ENCODE results near the gene MYO1D.

MYO1D gene

DNA sequence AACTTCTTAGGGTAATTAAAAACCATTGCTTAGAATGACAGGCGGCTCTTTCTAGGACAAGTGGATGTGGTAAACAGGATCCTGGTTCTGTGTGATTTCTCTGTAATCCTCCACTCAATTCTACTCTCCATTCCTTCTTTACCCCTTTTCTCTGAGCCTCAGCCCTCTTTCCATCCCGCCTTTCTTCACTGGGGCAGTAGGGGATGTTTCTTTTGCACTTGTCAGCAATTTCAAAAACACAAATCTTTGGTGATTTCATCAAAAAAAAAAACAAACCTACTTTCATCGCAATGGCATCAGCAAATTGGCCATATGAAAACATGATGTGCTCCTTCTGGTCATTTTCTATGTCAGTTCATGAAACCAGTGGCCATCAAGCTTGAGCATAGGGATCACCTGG, 285.5 kb downstream of the MYO1D start:
- in situ Hi-C loops (cut with MboI; ENCODE audit: low sequenced_read_pairs) = no loop called here

DNA sequence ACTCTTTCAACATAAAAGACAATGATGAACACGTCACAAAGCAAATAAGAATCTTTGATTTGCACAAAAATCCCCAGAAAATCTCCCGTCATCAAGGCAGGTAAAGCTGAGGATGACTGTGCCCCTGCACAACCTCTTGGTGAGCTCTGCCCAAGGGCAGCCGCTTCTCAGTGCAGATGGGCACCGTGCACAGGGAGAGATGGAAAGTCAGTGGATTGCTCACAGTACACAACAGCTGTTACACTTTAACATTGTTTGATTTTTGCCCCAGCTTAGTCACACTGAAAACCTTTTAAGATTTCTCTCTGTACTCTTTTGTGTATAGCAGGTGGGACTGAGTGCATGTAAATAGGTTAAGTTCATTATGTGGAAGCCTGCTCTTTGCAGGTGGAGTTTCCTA, 285.9 kb downstream of the MYO1D start:
- in situ Hi-C loops (cut with MboI; ENCODE audit: low sequenced_read_pairs) = no loop called here

DNA sequence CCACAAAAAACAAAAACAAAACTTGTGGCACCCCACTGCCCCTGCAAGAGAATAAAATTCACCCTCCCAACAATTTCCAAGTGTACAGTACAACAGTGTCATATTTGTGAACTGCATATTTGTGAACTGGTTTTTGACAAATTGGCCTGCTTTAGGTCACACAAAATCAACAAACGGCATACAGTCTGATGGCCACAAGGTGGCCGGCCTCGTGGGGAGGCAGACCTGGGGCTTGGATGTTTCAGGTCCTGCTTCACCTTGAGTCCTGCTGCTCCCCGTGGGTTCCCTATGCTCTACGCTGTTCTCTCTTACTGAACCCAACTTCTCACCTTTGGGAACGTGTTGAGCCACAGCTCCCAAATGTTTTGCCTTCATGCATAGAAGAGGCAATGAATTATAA, 287.9 kb downstream of the MYO1D start:
- in situ Hi-C loops (cut with MboI; ENCODE audit: low sequenced_read_pairs) = no loop called here

DNA sequence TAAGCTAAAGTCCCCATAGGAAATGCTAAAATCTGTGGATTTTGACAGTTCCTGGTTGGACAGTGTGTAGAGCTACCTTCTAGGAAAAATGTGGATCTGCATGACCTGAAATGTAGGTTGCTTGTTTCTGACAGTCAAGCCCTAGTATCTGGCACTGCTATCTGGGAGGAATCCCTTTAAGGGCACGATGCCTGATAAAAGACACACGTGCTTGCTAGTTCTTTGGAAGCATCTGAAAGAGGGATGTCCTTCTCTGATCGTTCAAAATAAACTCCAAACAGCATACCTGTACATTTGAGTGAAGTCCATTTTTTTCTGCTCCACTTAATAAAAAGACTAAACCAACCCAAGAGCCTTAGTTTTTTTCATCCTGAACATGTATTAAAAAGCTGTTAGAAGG, 288.8 kb downstream of the MYO1D start:
- in situ Hi-C loops (cut with MboI; ENCODE audit: low sequenced_read_pairs) = no loop called here

DNA sequence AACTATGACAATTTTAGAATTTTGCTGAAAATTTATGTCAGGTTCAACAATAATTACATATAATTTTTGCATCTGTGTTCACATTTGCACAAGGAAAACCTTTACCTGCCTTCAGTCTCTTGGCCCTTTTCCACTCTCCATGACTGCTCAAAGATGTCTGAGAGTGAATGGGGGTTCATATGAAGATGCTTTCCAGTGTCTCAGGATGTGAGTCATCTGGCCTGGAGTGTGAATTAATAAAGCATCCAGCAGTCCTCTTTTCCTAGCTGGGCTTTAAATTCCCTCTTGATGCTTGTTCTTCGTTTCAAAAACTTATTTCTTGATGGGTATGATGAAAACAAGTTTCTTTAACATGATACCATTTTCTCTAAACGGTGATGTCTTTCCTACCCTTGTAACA, 290.3 kb downstream of the MYO1D start:
- in situ Hi-C loops (cut with MboI; ENCODE audit: low sequenced_read_pairs) = no loop called here

DNA sequence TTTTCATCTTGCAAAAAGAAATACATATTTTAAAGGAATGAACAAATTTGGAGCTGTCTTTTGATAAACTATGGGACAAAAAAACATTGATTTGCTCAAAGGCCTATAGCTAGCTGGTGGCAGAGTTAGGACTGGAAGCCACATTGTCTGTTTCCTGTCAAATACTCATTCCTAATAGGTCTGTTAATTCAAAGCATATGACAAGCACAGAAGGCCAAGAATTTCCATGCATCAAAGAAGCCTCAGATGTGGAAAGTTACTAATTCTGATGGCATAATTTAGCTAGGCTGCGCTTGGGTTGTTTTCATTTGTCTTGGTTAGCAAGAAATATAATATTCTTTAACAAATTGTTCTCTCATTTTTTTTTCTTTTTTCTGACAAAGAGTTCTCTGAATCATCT, 292.1 kb downstream of the MYO1D start:
- in situ Hi-C loops (cut with MboI; ENCODE audit: low sequenced_read_pairs) = no loop called here

DNA sequence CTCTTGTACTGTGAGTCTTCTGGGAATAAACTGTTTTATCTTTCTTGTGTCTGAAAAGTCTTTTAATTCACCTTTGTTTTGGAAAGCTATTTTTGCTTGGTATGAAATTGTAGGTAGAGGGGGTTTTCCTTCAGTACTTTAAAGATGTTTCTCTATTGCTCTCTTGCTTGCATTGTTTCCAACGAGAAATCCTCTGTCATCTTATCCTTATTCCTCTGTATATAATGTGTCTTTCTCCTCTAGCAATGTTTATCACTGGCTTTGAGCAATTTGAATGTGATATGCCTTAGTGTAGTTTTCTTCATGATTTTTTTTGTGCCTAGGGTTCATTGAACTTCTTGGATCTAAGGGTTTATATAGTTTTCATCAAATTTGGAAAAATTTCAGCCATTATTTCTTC, 293.9 kb downstream of the MYO1D start:
- in situ Hi-C loops (cut with MboI; ENCODE audit: low sequenced_read_pairs) = no loop called here

DNA sequence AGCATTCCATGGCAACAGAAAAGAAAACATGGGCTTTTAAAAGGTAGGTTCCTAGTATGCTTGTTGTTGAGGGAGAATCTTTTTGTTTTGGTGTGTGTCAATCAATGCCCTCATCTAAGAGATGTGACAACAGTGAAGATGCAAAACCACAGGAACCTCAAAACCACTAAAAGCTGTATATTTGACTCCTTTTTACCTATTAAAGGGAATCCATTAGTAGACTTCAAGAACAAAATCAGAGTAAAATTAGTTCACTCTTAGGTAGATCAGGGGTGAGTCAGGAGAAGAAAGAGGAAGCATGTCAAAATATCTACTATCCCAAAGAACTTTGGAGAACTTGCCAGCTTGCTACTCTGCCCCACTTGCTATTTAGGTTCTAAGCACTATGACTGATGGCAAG, 301.1 kb downstream of the MYO1D start:
- in situ Hi-C loops (cut with MboI; ENCODE audit: low sequenced_read_pairs) = no loop called here

DNA sequence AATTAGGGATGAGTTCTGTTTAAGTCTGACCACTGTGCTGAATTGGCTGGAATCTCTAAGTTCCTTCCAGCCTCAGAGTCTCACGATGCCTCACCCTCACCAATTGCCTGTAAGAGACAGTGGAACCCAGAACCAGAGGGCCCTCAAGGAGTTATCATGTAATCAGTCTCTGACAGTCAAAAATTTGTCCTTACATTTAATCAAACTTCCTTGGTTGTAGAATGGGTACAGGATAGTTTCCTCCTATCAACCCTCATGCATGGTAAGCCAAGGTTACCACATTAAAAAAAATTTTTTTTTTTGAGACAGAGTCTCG, 306.9 kb downstream of the MYO1D start:
- in situ Hi-C loops (cut with MboI; ENCODE audit: low sequenced_read_pairs) = no loop called here

DNA sequence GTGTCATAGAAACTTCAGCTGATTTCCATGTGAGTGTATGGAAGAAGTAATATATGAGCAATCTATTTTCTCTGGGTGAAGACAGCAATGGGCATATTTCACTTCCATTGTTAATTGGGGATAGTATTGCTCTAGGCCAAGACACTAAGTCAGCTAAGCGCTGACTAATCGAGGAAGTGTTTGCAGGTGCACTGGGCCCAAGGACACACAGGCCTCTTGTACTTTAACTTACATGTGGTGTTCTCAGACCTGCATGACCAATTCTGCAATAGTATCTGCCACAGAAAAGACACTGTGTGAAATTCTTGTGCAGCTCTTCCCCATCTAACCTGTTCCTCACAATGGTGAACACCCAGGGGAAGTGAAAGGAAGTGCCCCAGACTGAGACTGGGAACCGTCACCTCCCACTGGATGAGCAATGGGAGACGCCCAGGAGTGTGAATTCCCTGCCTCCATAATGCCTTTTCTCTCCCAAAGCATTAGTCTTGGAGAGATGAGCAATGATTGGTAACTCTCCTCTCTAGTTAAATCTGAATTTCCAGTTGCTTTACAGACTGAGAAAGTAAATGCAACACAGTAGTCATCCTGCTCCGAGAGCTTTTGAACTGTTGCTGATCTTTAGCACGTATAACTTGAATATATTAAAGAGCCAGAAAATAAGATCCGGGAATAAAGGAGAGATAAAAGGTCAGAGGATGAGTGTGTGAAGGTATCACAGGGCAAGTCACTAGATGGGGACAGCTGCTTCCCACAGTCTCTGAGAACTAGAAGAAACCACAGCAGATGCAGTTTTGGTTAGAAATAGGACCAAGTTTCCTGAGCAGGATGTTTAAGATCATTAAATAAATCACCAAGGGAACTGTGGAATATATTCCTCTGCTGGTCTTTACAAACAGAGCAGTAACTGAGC, 307.5 kb downstream of the MYO1D start:
- in situ Hi-C loops (cut with MboI; ENCODE audit: low sequenced_read_pairs) = no loop called here

DNA sequence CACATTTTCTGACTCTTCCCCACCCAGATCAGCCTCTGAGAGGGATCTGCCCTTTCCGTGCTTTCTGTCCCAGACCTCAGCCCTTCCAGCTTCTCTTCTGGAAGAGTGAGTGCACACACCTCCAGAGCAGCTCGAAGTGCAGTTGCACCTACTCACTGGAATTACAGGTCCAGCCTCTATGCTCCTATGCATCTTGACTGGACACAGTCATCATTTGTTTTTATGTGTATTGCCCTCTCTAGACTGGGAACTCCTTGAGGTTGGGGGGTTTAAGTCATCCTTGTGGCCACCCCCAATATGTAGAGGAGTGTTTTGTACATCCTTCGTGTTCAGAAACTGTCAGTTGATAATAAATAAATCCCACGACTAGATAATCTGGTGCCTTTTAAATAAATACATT, 308.2 kb downstream of the MYO1D start:
- in situ Hi-C loops (cut with MboI; ENCODE audit: low sequenced_read_pairs) = no loop called here

DNA sequence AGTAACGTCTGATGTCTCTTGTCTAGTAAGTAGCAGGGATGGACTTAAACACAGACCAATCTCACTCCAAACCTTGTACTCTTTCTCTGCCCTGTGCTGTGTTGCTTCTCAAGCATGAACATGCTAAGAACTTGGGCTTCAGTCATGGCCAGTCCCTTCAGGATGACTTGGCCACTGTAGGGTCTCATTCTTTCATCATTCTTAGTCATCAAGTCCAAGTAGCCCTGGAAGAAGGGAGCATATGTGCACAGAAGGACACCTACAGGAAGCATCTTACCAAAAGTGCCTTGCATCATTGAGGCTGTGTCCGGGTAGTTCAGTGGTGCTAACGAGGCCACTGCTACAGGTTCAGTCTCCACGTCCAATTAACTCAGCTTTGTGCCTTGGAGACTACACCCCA, 309.4 kb downstream of the MYO1D start:
- in situ Hi-C loops (cut with MboI; ENCODE audit: low sequenced_read_pairs) = no loop called here

DNA sequence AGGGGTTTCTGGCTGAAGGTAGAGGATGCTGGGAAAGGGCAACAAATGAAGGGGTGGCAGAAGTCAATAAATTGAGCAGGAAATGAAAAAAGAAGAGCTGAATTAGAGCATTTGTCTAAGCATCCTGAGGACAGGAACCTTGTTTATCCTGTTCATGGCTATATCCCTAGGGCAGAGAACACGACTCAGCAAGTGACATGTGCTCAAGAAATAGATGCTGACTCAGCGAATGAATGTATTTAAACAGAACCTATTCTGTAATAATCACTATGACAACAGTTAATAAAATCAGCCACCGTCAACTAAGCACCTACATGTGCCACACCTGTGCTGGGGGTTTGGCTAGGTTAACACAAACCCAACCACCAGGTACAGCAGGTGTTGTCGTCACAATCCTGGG, 309.8 kb downstream of the MYO1D start:
- in situ Hi-C loops (cut with MboI; ENCODE audit: low sequenced_read_pairs) = no loop called here

DNA sequence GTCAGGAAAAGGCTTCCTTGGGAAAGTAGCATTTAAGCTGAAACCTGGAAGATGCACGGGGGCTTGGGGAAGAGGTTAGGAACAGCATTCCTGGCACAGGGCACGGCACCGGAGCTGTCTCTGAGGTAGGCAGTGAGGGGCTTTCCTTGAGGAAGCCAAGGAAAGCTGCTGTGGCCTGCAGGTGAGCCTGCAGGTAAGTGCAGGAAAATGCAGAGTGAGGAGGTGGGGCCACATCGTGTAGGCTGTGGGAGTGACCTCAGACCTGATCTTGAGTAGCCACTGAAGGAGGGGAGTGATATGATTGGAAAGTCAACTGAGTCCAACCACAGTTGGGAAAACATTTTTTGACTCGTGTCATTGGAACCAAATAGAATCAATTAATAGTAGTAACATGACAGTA, 310.6 kb downstream of the MYO1D start:
- in situ Hi-C loops (cut with MboI; ENCODE audit: low sequenced_read_pairs) = no loop called here

DNA sequence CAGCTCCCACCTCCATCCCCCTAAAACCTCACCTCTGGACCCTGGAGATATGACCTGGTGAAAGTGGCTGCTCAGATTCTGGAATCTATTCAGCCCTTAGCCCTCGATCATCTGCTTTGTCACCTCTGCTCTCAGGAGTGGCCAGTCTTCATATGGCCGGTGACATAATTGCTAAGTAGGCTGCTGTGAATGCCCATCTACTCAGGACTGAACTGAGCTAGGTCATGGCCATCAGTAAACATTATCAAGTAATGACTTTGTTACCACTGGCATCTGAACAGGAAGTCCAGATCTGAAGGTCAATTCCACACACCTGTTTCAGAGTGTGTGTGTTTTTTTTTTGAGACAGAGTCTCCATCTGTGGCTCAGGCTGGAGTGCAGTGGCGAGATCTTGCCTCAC, 311.5 kb downstream of the MYO1D start:
- in situ Hi-C loops (cut with MboI; ENCODE audit: low sequenced_read_pairs) = no loop called here

DNA sequence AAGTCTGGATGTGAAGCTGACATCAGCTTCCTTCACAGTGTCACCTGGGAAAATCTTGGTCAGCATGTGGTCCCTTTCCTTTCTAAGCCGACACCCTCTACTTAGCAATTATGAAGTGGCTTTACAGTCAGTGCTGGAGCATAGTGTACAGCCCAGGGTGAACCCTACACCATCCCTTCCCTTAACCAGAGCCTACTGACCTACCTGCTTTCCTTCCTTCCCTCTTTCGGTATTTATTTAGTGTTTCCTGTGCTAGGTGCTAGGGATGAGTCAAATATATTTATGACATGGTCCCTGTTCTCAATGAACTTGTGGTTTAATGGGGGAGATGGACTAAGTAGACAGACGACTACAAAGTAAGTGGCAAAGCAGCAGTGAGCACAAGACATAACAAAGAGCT, 312.6 kb downstream of the MYO1D start:
- in situ Hi-C loops (cut with MboI; ENCODE audit: low sequenced_read_pairs) = no loop called here

DNA sequence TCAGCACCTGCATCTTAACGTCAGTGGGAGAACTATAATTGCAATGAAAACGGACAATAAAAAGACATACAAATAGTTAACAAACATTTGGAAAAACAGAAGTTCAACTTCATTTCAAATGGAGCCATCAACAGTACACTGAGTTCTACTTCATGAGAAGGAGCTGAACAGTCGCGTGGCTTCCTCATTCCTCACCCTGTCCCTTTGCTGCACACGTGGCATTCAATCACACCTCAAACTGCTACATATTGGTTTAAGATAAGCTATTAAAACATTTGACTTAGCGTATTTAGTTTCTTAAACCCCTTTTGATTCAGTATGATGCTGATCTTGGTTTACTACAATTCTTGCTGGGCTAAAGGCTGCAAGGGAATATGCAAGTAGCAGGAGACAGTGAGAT, 313.3 kb downstream of the MYO1D start:
- in situ Hi-C loops (cut with MboI; ENCODE audit: low sequenced_read_pairs) = no loop called here

DNA sequence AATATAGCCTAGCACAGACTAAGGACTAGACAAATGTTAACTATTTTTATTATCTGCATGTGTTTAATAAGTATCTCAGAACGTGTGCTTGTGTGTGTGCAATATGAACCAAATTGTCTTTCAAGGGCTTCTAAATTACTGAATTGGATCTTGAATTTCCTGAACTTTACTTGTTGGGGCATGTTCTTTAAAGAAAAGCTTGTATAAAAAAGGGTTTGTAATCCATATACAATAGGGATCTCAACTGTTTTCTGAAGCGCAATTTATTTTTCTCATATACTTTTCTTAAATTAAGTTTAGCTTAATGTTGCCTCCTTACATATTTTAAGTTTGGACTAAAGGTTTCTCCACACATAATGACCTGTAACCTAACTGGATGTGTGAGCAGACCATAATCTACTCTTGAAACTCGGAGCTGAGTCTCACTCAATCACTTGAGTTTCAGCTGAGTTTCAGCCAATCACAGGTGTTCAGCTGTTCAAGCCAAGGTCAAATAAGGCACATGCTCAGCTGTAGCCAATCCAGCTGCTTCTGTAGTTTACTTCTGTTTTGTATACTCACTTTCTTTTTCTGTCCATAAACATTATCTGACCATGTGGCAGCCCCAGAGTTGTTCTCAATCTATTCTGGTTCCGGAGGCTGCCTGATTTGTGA, 317.8 kb downstream of the MYO1D start:
- in situ Hi-C loops (cut with MboI; ENCODE audit: low sequenced_read_pairs) = no loop called here

DNA sequence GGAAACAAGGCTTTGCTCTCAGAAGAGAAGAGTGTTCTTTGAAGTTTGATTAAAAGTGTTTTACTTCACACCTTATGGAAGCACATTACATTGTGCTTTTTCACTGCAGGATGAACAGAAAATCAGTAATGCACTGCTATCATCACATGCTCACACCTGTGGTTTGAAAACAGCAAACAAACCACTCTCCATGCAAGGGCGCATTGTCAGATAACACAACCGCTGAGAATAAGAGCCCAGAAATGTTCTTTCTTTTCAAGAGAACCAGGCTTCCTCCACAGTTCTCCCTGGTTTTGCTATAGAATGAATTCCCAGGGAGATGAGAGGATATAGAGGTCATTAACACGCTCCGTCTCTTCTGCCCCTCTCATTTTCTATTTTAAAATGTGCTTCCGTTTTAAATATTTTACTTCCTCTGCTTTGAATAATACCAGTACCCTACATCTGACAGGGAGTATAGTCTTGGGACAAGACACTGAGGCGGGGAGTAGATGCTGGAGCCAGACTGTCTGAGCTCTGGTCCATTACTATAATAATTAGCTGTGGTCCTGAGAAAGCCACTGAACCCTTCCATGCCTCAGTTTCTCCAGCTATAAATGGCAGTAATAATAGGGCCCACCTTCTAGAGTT, 318.5 kb downstream of the MYO1D start:
- in situ Hi-C loops (cut with MboI; ENCODE audit: low sequenced_read_pairs) = no loop called here

DNA sequence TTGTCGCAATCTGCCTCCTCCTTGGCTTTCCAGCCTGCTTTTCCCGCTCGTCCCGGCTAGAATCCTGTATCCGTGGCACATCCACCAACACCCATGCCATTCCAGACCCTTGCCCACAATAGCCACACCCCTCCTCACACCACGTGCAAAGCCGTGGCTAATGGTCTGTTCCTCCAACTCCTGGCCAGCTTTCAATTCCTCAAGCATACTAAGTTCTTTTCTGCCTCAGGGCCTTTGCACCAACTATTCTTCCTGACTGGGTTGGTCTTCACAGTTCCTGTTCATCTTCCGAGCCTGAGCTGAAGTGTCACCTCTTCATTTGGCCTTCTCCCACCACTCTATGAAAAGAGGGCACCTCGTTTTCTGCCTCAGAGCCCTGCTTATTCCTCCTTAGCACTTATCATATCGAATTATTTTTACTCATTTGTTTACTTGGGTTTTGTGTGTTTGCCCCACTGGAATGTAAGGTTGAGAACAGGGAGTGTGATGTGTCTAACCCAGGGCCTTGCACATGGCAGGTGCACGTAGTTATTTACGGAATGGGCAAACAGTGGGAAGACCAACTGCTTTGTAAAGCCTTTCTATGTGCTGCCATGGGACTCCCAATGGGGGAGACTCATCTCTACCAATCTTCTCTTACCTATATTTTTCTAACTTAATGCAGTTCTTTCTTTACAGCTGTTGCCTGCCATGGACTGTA, 321.2 kb downstream of the MYO1D start:
- in situ Hi-C loops (cut with MboI; ENCODE audit: low sequenced_read_pairs) = no loop called here

DNA sequence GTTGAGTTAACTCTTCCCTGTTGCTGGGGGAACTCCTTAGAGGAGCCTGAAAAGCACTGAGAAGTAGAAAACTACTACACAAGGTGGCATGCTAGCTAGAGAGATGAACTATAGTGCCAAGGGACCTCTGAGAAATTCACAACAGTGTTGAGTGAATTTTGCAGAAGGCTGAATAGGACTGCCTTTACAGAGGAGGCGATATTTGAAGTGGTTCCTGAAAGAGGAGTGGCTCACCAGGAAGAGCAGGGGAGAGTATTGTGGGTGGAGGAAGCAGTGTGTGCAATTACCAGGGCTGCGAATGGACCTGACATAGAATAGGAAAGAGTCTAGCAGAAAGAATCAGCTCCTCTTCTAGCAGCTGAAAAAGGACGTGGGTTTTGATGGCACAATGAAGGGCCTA, 323.8 kb downstream of the MYO1D start:
- in situ Hi-C loops (cut with MboI; ENCODE audit: low sequenced_read_pairs) = no loop called here

DNA sequence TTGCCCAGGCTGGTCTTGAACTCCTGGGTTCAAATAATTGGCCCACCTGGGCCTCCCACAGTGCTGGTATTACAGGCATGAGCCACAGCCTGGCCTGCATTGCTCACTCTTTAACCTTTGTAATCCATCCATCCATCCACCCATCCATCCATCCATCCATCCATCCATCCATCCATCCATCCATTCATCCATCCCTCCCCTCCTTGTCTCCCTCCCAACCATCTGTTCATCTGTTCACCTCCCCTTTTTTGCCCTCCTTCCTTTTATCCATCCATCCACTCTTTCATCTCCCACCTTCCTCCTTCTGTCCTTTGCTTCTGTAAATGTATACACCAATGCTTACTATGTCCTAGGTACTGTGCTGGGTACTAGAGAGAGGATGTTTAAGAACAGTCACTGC, 324.6 kb downstream of the MYO1D start:
- in situ Hi-C loops (cut with MboI; ENCODE audit: low sequenced_read_pairs) = no loop called here

Measured in hTERT RPE-1 (cell line).